GM03348 (cell line): Measurements from ENCODE around the gene CCDC88A.
"Not testable (repeated sequence)": the region's sequence is repeated elsewhere in the genome, so short reads cannot be mapped to it uniquely, and the experiment has no call there.

Source experiments
- DNase-seq: peaks from one replicate; pipeline ENCODE4 v3.0.0; 2012; ENCODE audit warnings: low spot score

CCDC88A gene

GRCh38 chr2:55302241-55302640 lies 117.4 kb downstream of the CCDC88A start:
- no peak for DNase-seq

DNA sequence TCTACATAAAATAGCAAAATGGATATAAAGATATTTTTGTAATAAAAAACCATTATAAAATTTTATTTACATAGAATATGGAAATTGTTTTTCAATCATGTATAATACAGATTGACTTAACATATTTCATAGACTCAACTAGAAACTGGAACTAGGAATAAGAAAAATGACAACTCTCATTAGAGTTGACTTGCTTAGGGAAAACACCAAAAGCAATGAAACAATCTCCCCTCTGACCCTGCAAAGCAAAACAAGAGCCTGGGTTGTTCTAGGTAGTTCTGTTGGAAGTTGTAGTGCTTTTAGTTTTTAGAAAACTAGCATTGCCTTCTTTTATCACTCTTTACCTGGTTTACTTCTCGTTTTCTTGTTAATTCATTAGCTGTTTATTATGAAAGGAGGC lies 118.4 kb downstream of the CCDC88A start:
- no peak for DNase-seq

- no peak for DNase-seq
Observed at GRCh38 chr2:55296393-55296792, 123.3 kb downstream of the CCDC88A start.

GRCh38 chr2:55283083-55283482 lies 136.6 kb downstream of the CCDC88A start:
- no peak for DNase-seq

- peak; percentile 90 for DNase-seq
Observed at GRCh38 chr2:55282110-55282917, 137.3 kb downstream of the CCDC88A start.

DNA sequence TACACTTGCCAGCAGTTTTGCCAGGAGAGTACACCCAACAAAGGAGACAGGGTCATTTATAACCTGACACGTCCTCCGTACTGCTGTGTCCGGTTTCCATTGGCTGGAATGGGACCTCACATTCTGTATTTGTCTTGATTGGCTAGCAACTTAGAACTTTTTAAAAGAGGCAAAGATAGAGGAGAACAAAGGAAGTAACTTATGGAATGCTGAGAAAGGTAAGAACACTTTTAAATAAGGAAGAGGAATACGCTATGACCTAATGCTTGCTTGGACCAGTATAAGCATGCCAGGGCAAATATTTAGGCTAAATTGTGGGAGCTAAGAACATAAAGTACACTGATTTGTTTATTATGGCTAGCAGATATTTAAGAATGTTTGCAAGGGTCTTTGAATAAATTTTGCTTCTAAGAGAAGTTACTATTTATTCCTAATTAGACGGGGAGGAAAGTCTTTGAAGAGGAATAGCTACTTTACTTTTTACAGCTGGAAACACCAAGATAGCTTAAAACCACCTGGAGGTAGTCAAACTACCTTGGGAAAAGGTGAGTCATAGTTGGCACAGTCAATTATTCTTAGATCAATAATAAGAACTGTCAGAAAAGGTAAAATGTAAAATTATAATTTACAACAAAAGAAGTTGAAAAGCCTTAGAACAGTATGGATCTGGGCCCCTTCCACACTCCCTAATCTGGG lies 138.7 kb downstream of the CCDC88A start:
- not testable (repeated sequence) for DNase-seq

DNA sequence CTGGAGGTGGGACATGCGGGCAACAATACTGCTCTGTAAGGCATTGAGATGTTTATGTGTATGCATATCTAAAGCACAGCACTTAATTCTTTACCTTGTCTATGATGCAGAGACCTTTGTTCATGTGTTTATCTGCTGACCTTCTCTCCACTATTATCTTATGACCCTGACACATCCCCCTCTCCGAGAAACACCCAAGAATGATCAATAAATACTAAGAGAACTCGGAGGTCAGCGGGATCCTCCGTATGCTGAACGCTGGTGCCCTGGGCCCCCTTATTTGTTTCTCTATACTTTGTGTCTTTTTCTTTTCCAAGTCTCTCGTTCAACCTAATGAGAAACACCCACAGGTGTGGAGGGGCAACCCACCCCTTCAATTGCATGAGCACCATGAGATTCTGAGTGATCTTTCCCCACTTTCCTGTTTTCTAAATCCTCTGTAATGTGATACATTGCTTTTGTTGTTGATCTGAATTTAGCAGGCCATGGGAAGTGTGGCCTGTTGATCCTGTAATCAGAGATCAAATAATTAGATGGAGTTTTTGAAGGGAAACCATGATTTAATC lies 139.7 kb downstream of the CCDC88A start:
- not testable (repeated sequence) for DNase-seq

DNA sequence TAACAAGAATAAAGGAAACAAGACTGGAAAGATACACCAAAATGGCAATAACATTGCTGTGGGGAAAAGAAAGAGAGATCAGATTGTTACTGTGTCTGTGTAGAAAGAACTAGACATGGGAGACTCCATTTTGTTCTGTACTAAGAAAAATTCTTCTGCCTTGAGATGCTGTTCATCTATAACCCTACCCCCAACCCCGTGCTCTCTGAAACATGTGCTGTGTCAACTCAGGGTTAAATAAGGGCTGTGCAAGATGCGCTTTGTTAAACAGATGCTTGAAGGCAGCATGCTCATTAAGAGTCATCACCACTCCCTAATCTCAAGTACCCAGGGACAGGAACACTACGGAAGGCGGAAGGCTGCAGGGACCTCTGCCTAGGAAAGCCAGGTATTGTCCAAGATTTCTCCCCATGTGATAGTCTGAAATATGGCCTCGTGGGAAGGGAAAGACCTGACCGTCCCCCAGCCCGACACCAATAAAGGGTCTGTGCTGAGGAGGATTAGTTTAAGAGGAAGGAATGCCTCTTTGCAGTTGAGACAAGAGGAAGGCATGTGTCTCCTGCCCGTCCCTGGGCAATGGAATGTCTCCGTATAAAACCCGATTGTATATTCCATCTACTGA lies 140.3 kb downstream of the CCDC88A start:
- DNase-seq, result not testable (repeated sequence)

- no peak for DNase-seq
Observed at GRCh38 chr2:55277310-55277709, 142.3 kb downstream of the CCDC88A start.

- not testable (repeated sequence) for DNase-seq
Observed at GRCh38 chr2:55274346-55274745, 145.3 kb downstream of the CCDC88A start.

GRCh38 chr2:55269645-55269990 lies 150.0 kb downstream of the CCDC88A start:
- DNase-seq, result peak; percentile 7

GRCh38 chr2:55268907-55269644 lies 150.6 kb downstream of the CCDC88A start, which contains the start of gene MTIF2:
Gene MTIF2 (minus strand): TSS chr2:55269231. CDS start chr2:55263858, 5,373 bp downstream.
- peak; percentile 90 for DNase-seq

DNA sequence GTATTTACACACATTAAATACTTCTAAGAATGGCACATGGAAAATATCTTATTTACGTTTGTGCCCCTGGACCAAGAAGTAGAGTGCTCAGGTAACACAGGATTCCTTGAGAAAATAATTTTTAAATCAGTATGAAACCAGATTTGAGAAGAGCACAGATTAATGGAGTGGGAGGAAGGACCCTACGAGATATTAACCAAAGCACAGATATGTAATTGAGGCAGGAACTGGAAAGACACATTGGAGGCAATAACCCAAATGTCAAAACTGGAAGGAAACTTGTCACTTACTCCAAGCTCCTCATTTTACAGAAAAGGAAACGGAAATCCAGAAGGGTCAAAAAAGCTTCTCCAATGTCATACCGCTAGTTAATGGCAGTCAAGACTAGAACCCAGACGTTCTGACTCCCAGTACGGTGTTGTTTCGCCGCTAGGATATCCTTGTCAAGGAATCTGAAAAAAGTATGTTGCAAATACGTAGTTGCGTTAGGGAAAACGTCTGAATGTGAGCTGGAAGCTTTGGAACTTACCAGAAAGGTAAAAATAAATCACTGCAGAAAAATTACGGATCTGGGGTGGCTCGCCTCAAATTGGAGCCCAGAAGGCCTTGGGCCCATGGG lies 151.3 kb downstream of the CCDC88A start:
- peak; percentile 2 for DNase-seq

DNA sequence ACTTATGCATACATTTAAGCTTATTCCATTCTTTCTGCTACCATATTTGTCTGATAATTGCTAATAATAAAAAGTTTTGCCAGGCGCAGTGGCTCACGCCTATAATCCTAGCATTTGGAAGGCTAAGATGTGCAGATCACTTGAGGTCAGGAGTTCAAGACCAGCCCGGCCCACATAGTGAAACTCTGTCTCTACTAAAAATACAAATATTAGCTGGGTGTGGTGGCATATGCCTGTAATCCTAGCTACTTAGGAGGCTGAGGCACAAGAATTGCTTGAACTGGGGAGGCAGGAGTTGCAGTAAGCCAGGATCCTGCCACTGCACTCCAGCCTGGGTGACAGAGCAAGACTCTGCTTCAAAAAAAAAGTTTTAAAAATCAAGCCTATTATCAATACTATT lies 160.1 kb downstream of the CCDC88A start:
- not testable (repeated sequence) for DNase-seq

- DNase-seq, result no peak
Observed at GRCh38 chr2:55252832-55253231, 166.8 kb downstream of the CCDC88A start.

DNA sequence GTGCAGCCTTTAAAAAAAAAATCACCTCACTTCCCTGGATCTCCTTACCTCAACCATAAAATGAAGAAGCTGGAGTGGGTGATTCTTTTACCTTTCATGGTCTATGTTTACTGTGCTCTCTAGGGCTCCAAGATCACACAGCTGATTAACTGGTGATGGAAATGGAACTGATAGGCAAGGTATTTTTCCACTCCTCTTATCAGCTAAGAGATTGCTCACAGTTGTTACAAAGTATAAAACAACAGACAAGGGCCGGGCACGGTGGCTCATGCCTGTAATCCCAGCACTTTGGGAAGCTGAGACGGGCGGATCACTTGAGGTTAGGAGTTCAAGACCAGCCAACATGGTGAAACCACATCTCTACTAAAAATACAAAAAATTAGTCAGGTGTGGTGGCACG lies 172.6 kb downstream of the CCDC88A start:
- no peak for DNase-seq

GRCh38 chr2:55245411-55245810 lies 174.2 kb downstream of the CCDC88A start:
- no peak for DNase-seq

GRCh38 chr2:55242617-55243016 lies 177.0 kb downstream of the CCDC88A start:
- DNase-seq, result no peak

- not testable (repeated sequence) for DNase-seq
Observed at GRCh38 chr2:55241582-55241981, 178.1 kb downstream of the CCDC88A start.

GRCh38 chr2:55239656-55240222 lies 179.9 kb downstream of the CCDC88A start:
- no peak for DNase-seq
